Measurements from ENCODE around the gene GP1BA. TPM values are rescaled to one million over a fixed set of nuclear protein-coding genes. Genes with fewer than 3 reads are reported as not detected.

The GP1BA gene
- total and polyA plus RNA-seq, 10 of the 15 experiments (the other 5 are each of a cell fraction or from before 2014, with no cell fraction given): 0.04 to 0.67 (median 0.28) TPM; not detected in 1

- ChIA-PET SMC1A (ENCODE audit: uncharacterized antibody, unreplicated experiment) (interaction anchor here (7.1 kb wide), 1 partner anchor 20 kb away, joined by 50 read pairs; the partner anchor contains the start of gene SPAG7), POLR2A (interaction anchor here (0.8 to 17.5 kb wide), 3 partner anchors 19 to 115 kb away, joined by 4 to 272 read pairs (median 5); partner anchors contain the start of genes INCA1, KIF1C and SPAG7), RAD21 (ENCODE audit: unreplicated experiment) (interaction anchor here (0.7 to 9.8 kb wide), 5 partner anchors 7 to 44 kb away, joined by 3 to 73 read pairs (median 4); partner anchors contain the start of genes CAMTA2, CHRNE, RNF167 and SLC25A11), CTCF (interaction anchor here (1.0 to 3.3 kb wide), 3 partner anchors 19 to 38 kb away, joined by 4 to 13 read pairs (median 12); partner anchors contain the start of gene SPAG7)
- no peak for DNase-seq (ENCODE audit: low read depth, low spot score)
- Histone ChIP-seq H3K4me3 (peak overlapping the region; percentile 96), H3K9me3 (replicated peaks; ENCODE audit: control insufficient read depth, insufficient read depth, low read length) (no peaks in the 10 kb centered on the region), H3K79me2 (ENCODE audit: control insufficient read depth, insufficient read depth, low read length) (peaks cover 77% of the 10 kb centered on the region), H3K9ac (ENCODE audit: control insufficient read depth, insufficient read depth, low read length) (peak overlapping the region; percentile 100), H3K4me2 (ENCODE audit: control insufficient read depth, insufficient read depth) (peak overlapping the region; percentile 55), H2AFZ (ENCODE audit: control insufficient read depth, low read depth, low read length) (no peak overlapping the region), H3K36me3 (ENCODE audit: control insufficient read depth in 2 of 2, insufficient read depth in 2 of 2, low read length in 1 of 2) (peaks cover 20% of the 10 kb centered on the region in 2 experiments), H4K20me1 (ENCODE audit: control insufficient read depth, insufficient read depth) (peaks cover 5% of the 10 kb centered on the region), H3K27ac (ENCODE audit: control insufficient read depth, insufficient read depth) (peak overlapping the region; percentile 100), H3K4me1 (ENCODE audit: control insufficient read depth, insufficient read depth, low read length) (peaks cover 51% of the 10 kb centered on the region), H3K27me3 (replicated peaks in 1 of 2; ENCODE audit: control insufficient read depth in 2 of 2, insufficient read depth in 2 of 2, low read length in 1 of 2) (no peaks in the 10 kb centered on the region)
- WGBS (ENCODE audit: insufficient coverage, insufficient replicate concordance, low lambda C conversion rate, missing lambda C conversion rate): 0% methylated on average over 6 of the region's 7 CpGs
- no peak for ATAC-seq
- intact Hi-C loops (cut with micrococcal nuclease; ENCODE audit: unreplicated experiment): no loop called here
- no peak for FAIRE-seq
- BruUV-seq (replicated peaks): no TSS peak
- in situ Hi-C loops (cut with MboI): no loop called here
- TF ChIP-seq RAD21 (IDR thresholded peaks at IDR 0.05; ENCODE audit: insufficient read depth, low read depth, low read length): no peak
- TF ChIP-seq ELK1 (IDR thresholded peaks at IDR 0.05; ENCODE audit: low read depth, low read length): peak; percentile 54
- no peak for TF ChIP-seq NR2C1 (IDR thresholded peaks at IDR 0.05)
- no peak for TF ChIP-seq SIX5 (IDR thresholded peaks at IDR 0.05; ENCODE audit: low read depth, low read length, severe bottlenecking)
- no peak for TF ChIP-seq ZNF592 (IDR thresholded peaks at IDR 0.05)
- no peak for TF ChIP-seq BRCA1 (IDR thresholded peaks at IDR 0.05; ENCODE audit: low read depth, low read length)
- TF ChIP-seq CTCF (IDR thresholded peaks at IDR 0.05 in 2 of 3, conservative IDR thresholded peaks at IDR 0.05 in 1 of 3; ENCODE audit: control insufficient read depth in 2 of 3, extremely low read depth in 1 of 3, insufficient read depth in 1 of 3, low read depth in 3 of 3, low read length in 3 of 3): no peak
- TF ChIP-seq JUNB (IDR thresholded peaks at IDR 0.05): no peak
- TF ChIP-seq POLR2AphosphoS5 (IDR thresholded peaks at IDR 0.05; ENCODE audit: low read length): peak; percentile 51
- peak; percentile 85 to 97 for TF ChIP-seq SRF (IDR thresholded peaks at IDR 0.05; ENCODE audit: low read depth in 2 of 2, low read length in 2 of 2)
- TF ChIP-seq MTA3 (IDR thresholded peaks at IDR 0.05; ENCODE audit: borderline replicate concordance, low read length): no peak
- TF ChIP-seq SPI1 (IDR thresholded peaks at IDR 0.05; ENCODE audit: borderline replicate concordance, insufficient read depth, low read depth, low read length): peak; percentile 40; the same call in 1 of the 2 replicates
- no peak for TF ChIP-seq SREBF2 (IDR thresholded peaks at IDR 0.05; ENCODE audit: low read length)
Measured at GRCh38 chr17:4947010-4947410, 14.9 kb downstream of the GP1BA start.
